KMS-11 (cell line): ENCODE data around the gene RAB17.

Experiments
- H2AFZ ChIP-seq: fragments of 200-600 bp; sonication (generic); 2 replicates; pipeline ENCODE4 v1.6.1; 2016; ENCODE audit warnings: antibody characterized with exemption, mixed run types, low read depth
- H3K27ac ChIP-seq: fragments of 200-600 bp; sonication (generic); 2 replicates; pipeline ENCODE4 v1.6.1; 2016; ENCODE audit warnings: mild to moderate bottlenecking, mixed run types
- H3K27me3 ChIP-seq: fragments of 200-600 bp; sonication (generic); 2 replicates; pipeline ENCODE4 v1.6.1; 2017; ENCODE audit warnings: mild to moderate bottlenecking, low read depth, mixed run types, moderate library complexity; ENCODE audit not compliant: insufficient read depth
- H3K36me3 ChIP-seq: fragments of 200-600 bp; sonication (generic); 2 replicates; pipeline ENCODE4 v1.6.1; 2017; ENCODE audit warnings: mild to moderate bottlenecking, mixed run types; ENCODE audit not compliant: insufficient read depth
- H3K4me1 ChIP-seq: fragments of 200-600 bp; sonication (generic); 2 replicates; pipeline ENCODE4 v1.6.1; 2016; ENCODE audit warnings: mild to moderate bottlenecking, low read depth, mixed run types; ENCODE audit not compliant: poor library complexity, severe bottlenecking
- H3K4me2 ChIP-seq: fragments of 200-600 bp; sonication (generic); 2 replicates; pipeline ENCODE4 v1.7.0; 2016; ENCODE audit warnings: mild to moderate bottlenecking, mixed run types
- H3K4me3 ChIP-seq: fragments of 200-600 bp; sonication (generic); IDR thresholded peaks from 2 replicates; pipeline ENCODE4 v1.6.1; 2017; ENCODE audit warnings: low read depth, low read length, mixed read lengths; ENCODE audit not compliant: insufficient read depth
- H3K79me2 ChIP-seq: fragments of 200-600 bp; sonication (generic); 2 replicates; pipeline ENCODE4 v1.6.1; 2016; ENCODE audit warnings: low read depth, mixed run types; ENCODE audit not compliant: insufficient read depth
- H3K9ac ChIP-seq: fragments of 200-600 bp; sonication (generic); 2 replicates; pipeline ENCODE4 v1.6.1; 2016; ENCODE audit warnings: mild to moderate bottlenecking, mixed run types
- H4K20me1 ChIP-seq: fragments of 200-600 bp; sonication (generic); 2 replicates; pipeline ENCODE4 v1.6.1; 2016; ENCODE audit warnings: mild to moderate bottlenecking, mixed run types; ENCODE audit not compliant: insufficient read depth
- TF ChIP-seq, protein P1 (sequence below): fragments of 200-600 bp; sonication (generic); conservative IDR thresholded peaks from 2 replicates; pipeline ENCODE4 v1.6.1; 2017; ENCODE audit warnings: low read depth, mild to moderate bottlenecking, antibody characterized with exemption, low read length, moderate library complexity, mixed read lengths

The RAB17 gene

DNA sequence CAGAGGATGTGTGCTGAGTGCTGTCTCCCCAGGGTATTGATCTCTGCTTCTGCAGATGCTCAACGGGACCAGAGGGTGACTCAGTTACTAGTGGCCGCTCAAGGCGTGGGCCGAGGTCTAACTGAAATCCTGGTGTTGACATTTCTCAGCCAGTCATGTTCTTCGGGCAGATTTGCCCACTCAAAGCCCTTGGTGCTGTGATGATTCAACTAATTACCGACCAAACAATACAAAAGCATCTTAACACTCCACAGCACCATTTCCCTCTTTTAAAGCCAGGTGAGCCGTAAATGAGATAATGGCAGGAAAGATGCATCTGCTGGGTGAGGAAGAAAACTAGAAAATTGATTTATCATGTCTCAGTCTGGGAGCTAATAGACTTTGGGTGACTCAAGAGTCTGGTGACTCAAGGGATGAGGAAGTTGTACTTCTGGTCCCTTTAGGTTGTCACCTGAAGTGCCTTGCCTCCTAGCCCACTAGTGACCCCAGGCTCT lies 56.8 kb downstream of the RAB17 start:
- no peaks in the 10 kb centered on the region for H4K20me1 ChIP-seq
- no peak overlapping the region for H2AFZ ChIP-seq
- H3K79me2 ChIP-seq = no peaks in the 10 kb centered on the region
- no peaks in the 10 kb centered on the region for H3K27me3 ChIP-seq
- H3K27ac ChIP-seq = no peak overlapping the region
- H3K9ac ChIP-seq = no peak overlapping the region
- H3K4me2 ChIP-seq = no peak overlapping the region
- H3K4me1 ChIP-seq = no peaks in the 10 kb centered on the region
- no peak overlapping the region for H3K4me3 ChIP-seq
- TF ChIP-seq, protein P1, sequence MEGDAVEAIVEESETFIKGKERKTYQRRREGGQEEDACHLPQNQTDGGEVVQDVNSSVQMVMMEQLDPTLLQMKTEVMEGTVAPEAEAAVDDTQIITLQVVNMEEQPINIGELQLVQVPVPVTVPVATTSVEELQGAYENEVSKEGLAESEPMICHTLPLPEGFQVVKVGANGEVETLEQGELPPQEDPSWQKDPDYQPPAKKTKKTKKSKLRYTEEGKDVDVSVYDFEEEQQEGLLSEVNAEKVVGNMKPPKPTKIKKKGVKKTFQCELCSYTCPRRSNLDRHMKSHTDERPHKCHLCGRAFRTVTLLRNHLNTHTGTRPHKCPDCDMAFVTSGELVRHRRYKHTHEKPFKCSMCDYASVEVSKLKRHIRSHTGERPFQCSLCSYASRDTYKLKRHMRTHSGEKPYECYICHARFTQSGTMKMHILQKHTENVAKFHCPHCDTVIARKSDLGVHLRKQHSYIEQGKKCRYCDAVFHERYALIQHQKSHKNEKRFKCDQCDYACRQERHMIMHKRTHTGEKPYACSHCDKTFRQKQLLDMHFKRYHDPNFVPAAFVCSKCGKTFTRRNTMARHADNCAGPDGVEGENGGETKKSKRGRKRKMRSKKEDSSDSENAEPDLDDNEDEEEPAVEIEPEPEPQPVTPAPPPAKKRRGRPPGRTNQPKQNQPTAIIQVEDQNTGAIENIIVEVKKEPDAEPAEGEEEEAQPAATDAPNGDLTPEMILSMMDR = no peak
- no peaks in the 10 kb centered on the region for H3K36me3 ChIP-seq

DNA sequence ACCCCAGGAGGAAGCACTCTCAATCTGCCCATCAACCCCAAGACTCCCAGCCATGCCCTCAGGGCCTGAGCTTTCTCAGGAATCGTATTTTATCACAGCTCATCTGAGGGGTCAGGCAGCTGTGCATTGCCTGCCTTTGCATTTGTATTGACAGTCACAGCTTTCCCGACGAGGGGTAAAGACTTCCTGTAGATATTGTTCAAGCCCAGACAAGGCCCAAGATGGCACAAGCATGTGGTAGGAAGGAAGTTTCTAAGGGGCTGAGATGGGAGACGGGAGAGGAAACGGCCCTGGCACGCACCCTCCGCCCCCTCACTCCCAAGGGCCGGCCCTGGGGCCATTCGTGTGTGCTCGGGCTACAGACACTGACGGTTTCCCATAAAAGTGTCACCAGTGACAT lies 58.4 kb downstream of the RAB17 start:
- H3K4me3 ChIP-seq = no peak overlapping the region
- H3K27ac ChIP-seq = no peak overlapping the region
- no peaks in the 10 kb centered on the region for H3K27me3 ChIP-seq
- H3K9ac ChIP-seq = no peak overlapping the region
- H3K36me3 ChIP-seq = no peaks in the 10 kb centered on the region
- H3K79me2 ChIP-seq = no peaks in the 10 kb centered on the region
- no peaks in the 10 kb centered on the region for H3K4me1 ChIP-seq
- TF ChIP-seq, protein P1 = no peak
- no peaks in the 10 kb centered on the region for H4K20me1 ChIP-seq
- no peak overlapping the region for H3K4me2 ChIP-seq
- H2AFZ ChIP-seq = no peak overlapping the region

DNA sequence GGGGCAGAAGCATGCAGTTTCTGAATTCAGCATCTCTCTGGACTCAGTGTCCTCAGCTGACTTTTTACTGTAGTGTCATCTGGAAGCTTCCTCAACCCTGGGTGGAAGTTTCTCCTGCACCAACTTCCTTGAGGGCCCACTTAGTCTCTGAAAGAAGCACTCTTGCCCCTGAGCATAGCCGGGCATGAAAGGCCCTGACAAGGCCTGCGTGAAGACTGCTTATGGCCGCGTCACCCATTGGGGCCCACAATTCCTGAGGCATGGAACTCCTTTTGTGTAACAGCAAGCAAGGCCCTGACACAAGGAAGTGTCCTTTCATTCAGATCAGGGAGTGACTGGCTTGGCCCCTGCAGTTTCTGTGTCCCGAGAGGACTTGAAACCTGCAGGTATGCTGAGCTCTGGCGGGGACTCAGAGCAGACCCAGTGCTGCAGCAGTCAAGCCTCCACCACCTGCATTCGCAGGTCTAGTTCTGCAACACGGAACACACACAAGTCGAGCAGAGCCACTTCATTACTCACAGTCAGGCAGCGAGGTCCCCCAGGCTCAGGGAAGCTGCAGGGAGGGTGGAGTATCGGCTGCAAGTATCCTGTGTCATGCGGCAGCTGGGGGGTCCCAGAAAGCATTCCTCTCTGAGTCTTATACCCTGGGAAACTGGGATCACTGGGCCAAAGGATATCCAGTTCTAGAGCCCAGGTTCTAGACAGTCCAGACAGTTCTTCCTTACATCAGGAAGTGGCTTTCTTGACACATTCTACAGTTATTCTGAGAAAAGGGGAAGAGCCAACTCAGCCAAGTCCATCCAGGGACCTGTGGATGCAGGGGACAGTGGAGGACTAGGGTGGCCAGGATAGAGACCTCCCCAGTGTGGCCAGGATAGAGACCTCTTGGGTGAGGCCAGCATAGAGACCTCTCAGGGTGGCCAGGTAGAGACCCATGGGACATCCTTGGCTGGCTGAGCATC lies 59.8 kb downstream of the RAB17 start:
- no peak overlapping the region for H3K4me2 ChIP-seq
- H3K36me3 ChIP-seq = no peaks in the 10 kb centered on the region
- H3K4me1 ChIP-seq = no peaks in the 10 kb centered on the region
- H4K20me1 ChIP-seq = no peaks in the 10 kb centered on the region
- H3K79me2 ChIP-seq = no peaks in the 10 kb centered on the region
- no peak overlapping the region for H3K9ac ChIP-seq
- no peaks in the 10 kb centered on the region for H3K27me3 ChIP-seq
- no peak overlapping the region for H3K4me3 ChIP-seq
- TF ChIP-seq, protein P1 = no peak
- no peak overlapping the region for H2AFZ ChIP-seq
- H3K27ac ChIP-seq = no peak overlapping the region

DNA sequence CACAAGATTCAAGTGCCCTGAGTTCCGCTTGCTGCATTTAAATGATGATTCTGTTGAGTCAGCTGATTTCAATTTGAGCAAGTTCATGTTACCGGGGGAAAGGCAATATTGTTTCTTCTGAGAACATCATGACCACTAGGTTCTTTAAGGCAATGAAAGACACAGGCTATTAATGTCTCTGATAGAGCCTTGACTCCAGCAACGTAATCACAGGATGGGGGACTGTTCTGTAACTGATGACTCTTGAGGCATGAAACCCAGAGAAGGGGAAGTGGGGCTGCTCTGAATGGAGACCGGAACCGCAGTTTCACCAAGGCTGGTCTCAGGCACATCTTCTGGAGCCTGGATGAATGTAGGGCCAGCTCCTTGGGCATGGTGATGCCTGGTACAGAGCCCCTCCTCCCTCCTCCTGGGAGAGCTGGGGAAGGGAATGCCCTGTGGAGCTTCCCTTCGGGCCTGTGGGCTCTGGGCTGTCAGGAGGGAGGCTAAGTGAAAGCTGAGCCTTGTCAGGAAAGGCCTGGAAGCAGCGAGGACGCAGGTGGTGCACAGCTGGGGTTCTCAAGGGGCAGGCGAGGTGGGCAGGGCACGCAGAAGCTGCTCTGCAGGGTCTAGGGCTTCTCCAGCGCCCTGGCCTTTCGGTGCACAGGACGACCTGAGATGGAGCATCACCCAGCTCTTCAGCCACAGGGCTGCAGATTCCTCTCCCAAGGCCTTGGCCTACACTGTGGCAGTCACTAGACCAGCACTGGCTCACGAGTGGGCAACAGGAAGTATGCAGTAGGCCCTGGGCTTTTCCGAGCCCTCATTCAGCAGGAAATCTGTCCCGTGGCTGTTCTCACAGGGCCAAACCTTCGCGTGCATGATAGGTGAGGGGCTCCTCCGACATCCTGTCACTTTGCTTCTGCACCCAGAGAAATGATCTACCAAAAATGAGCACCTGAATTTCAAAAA lies 60.8 kb downstream of the RAB17 start:
- no peak overlapping the region for H2AFZ ChIP-seq
- H3K27ac ChIP-seq = no peak overlapping the region
- no peak overlapping the region for H3K4me3 ChIP-seq
- no peaks in the 10 kb centered on the region for H4K20me1 ChIP-seq
- H3K27me3 ChIP-seq = no peaks in the 10 kb centered on the region
- TF ChIP-seq, protein P1 = no peak
- H3K9ac ChIP-seq = no peak overlapping the region
- H3K79me2 ChIP-seq = no peaks in the 10 kb centered on the region
- H3K4me1 ChIP-seq = no peaks in the 10 kb centered on the region
- no peak overlapping the region for H3K4me2 ChIP-seq
- no peaks in the 10 kb centered on the region for H3K36me3 ChIP-seq
